A549 (cell line): Measurements from ENCODE around the gene CRMP1.

ENCODE experiments used
- CTCF ChIP-seq: fragments of >200 bp; sonication (Bioruptor Twin); formaldehyde crosslinking; IDR thresholded peaks from 3 replicates; pipeline ENCODE4 v1.5.1; 2016
- RNF2 ChIP-seq: fragments of 200-600 bp; sonication (generic); IDR thresholded peaks from 2 replicates; pipeline ENCODE4 v1.6.1; 2016; ENCODE audit warnings: low read depth, mild to moderate bottlenecking, antibody characterized with exemption, moderate library complexity, borderline replicate concordance

- no peak for TF ChIP-seq CTCF
- TF ChIP-seq RNF2 = no peak
Measured at GRCh38 chr4:5799406-5799805, 93.5 kb downstream of the CRMP1 start.
